OCI-LY7 (cell line): ENCODE data around the gene HAUS2.

ENCODE experiments used
- CTCF ChIP-seq: fragments of 200-600 bp; sonication (generic); conservative IDR thresholded peaks from 2 replicates; pipeline ENCODE4 v1.5.1; 2014; ENCODE audit warnings: mild to moderate bottlenecking, antibody characterized with exemption, low read length, moderate library complexity, mixed read lengths
- EZH2phosphoT487 ChIP-seq: fragments of 200-600 bp; sonication (generic); IDR thresholded peaks from 2 replicates; pipeline ENCODE4 v1.6.1; 2018; ENCODE audit warnings: low read depth, borderline replicate concordance, mild to moderate bottlenecking, mixed run types, antibody characterized with exemption, low read length, moderate library complexity, mixed read lengths

- no peak for TF ChIP-seq CTCF
- no peak for TF ChIP-seq EZH2phosphoT487
Observed at GRCh38 chr15:42548249-42549031, at the start of gene HAUS2, which contains the start of gene LRRC57.
